ENCODE results near the gene GMPR.

The GMPR gene

GRCh38 chr6:16279243-16279642 is 40.9 kb downstream of the GMPR start:
- Histone ChIP-seq H2AFZ (ENCODE audit: low read depth, low read length, severe bottlenecking) (no peak overlapping the region), H3K9me2 (replicated peaks; ENCODE audit: insufficient read depth, low read length) (no peaks in the 10 kb centered on the region), H3K4me3 (ENCODE audit: insufficient read depth, low read length, poor library complexity, severe bottlenecking) (no peak overlapping the region), H3K9me3 (ENCODE audit: insufficient read depth, low read length) (no peaks in the 10 kb centered on the region), H3K79me2 (ENCODE audit: insufficient read depth, low read length) (no peaks in the 10 kb centered on the region), H3K4me2 (ENCODE audit: low read depth, low read length, poor library complexity, severe bottlenecking) (no peak overlapping the region), H3K9ac (ENCODE audit: low read length) (no peak overlapping the region), H3F3A (ENCODE audit: insufficient read depth) (no peaks in the 10 kb centered on the region), H4K20me1 (ENCODE audit: low read depth, low read length) (no peaks in the 10 kb centered on the region), H3K27ac (ENCODE audit: low read depth, low read length) (no peak overlapping the region), H3K36me3 (ENCODE audit: low read length) (no peaks in the 10 kb centered on the region), H3K27me3 (ENCODE audit: low read length) (no peaks in the 10 kb centered on the region)
- TF ChIP-seq EZH2phosphoT487 (conservative IDR thresholded peaks at IDR 0.05; ENCODE audit: low read length) = no peak
- no peak for TF ChIP-seq CTCF (IDR thresholded peaks at IDR 0.05; ENCODE audit: insufficient read depth, low read length, poor library complexity, severe bottlenecking)

DNA sequence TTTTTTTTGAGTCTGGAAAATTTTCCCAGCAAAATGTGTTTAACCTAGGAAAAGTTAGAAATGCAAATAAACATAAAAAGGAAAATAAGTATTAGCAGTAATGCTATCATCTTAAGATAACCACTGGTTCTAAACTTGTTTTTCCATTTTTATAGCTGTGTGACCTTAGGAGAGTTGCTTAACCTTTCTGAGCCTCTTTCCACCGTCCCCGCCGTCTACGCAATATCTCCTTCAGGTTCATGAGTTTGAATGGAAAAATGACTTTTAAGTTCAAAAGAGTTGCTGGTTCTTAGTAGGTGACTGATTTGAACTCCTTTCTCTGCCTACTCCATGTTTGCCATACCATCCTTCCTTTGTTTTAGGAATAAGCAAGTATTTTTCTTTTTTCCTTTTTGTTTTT is 44.0 kb downstream of the GMPR start:
- Histone ChIP-seq H3K79me2 (ENCODE audit: insufficient read depth, low read length) (no peaks in the 10 kb centered on the region), H3K36me3 (ENCODE audit: low read length) (no peaks in the 10 kb centered on the region), H4K20me1 (ENCODE audit: low read depth, low read length) (no peaks in the 10 kb centered on the region), H2AFZ (ENCODE audit: low read depth, low read length, severe bottlenecking) (no peak overlapping the region), H3K4me2 (ENCODE audit: low read depth, low read length, poor library complexity, severe bottlenecking) (no peak overlapping the region), H3K9me2 (replicated peaks; ENCODE audit: insufficient read depth, low read length) (no peaks in the 10 kb centered on the region), H3K27me3 (ENCODE audit: low read length) (no peaks in the 10 kb centered on the region), H3K4me3 (ENCODE audit: insufficient read depth, low read length, poor library complexity, severe bottlenecking) (no peak overlapping the region), H3F3A (ENCODE audit: insufficient read depth) (no peaks in the 10 kb centered on the region), H3K9me3 (ENCODE audit: insufficient read depth, low read length) (no peaks in the 10 kb centered on the region), H3K9ac (ENCODE audit: low read length) (no peak overlapping the region), H3K27ac (ENCODE audit: low read depth, low read length) (no peak overlapping the region)
- no peak for TF ChIP-seq EZH2phosphoT487 (conservative IDR thresholded peaks at IDR 0.05; ENCODE audit: low read length)
- TF ChIP-seq CTCF (IDR thresholded peaks at IDR 0.05; ENCODE audit: insufficient read depth, low read length, poor library complexity, severe bottlenecking) = no peak

- Histone ChIP-seq H3K36me3 (ENCODE audit: low read length) (no peaks in the 10 kb centered on the region), H3K9me3 (ENCODE audit: insufficient read depth, low read length) (no peaks in the 10 kb centered on the region), H3K27ac (ENCODE audit: low read depth, low read length) (no peak overlapping the region), H3K27me3 (ENCODE audit: low read length) (no peaks in the 10 kb centered on the region), H3K4me2 (ENCODE audit: low read depth, low read length, poor library complexity, severe bottlenecking) (no peak overlapping the region), H4K20me1 (ENCODE audit: low read depth, low read length) (no peaks in the 10 kb centered on the region), H3F3A (ENCODE audit: insufficient read depth) (no peaks in the 10 kb centered on the region), H3K79me2 (ENCODE audit: insufficient read depth, low read length) (no peaks in the 10 kb centered on the region), H2AFZ (ENCODE audit: low read depth, low read length, severe bottlenecking) (no peak overlapping the region), H3K9me2 (replicated peaks; ENCODE audit: insufficient read depth, low read length) (no peaks in the 10 kb centered on the region), H3K4me3 (ENCODE audit: insufficient read depth, low read length, poor library complexity, severe bottlenecking) (no peak overlapping the region), H3K9ac (ENCODE audit: low read length) (no peak overlapping the region)
- TF ChIP-seq CTCF (IDR thresholded peaks at IDR 0.05; ENCODE audit: insufficient read depth, low read length, poor library complexity, severe bottlenecking) (no peak), EZH2phosphoT487 (conservative IDR thresholded peaks at IDR 0.05; ENCODE audit: low read length) (no peak)
These were observed 46.1 kb downstream of the GMPR start for GRCh38 chr6:16284472-16284871.

All from SU-DHL-6 (cell line).